DMS79 (cell line): Measurements from ENCODE around the gene KCNH2.
"Not testable (repeated sequence)": the region's sequence is repeated elsewhere in the genome, so short reads cannot be mapped to it uniquely, and the experiment has no call there.

Experiments used
- DNase-seq: peaks from one replicate; lab custom pipeline; 2025; lab: John Stamatoyannopoulos, UW

Gene KCNH2

GRCh38 chr7:150978126-150978789 is at the start of gene KCNH2:
Gene KCNH2, minus strand, starts transcription at chr7:150978321. Its CDS starts 408 bp downstream, at chr7:150977913.
- DNase-seq: peak; percentile 73

- DNase-seq: not testable (repeated sequence)
Observed at GRCh38 chr7:151027728-151028130, 49.6 kb upstream of the KCNH2 start.

- not testable (repeated sequence) for DNase-seq
Observed at GRCh38 chr7:151026771-151027727, 48.9 kb upstream of the KCNH2 start.

- DNase-seq: no peak
Observed at GRCh38 chr7:151025924-151026671, 48.0 kb upstream of the KCNH2 start.

GRCh38 chr7:151024435-151025056 is 46.4 kb upstream of the KCNH2 start, which contains the start of gene ATG9B:
Gene ATG9B, minus strand, starts transcription at chr7:151024494. Its CDS starts 71 bp downstream, at chr7:151024423.
- DNase-seq: no peak

GRCh38 chr7:151023232-151023631 is 45.1 kb upstream of the KCNH2 start:
- DNase-seq: no peak

- no peak for DNase-seq
Observed at GRCh38 chr7:151020231-151020630, 42.1 kb upstream of the KCNH2 start.

- DNase-seq: no peak
Observed at GRCh38 chr7:151019130-151019447, 41.0 kb upstream of the KCNH2 start.

- DNase-seq: no peak
Observed at GRCh38 chr7:151018421-151019129, 40.5 kb upstream of the KCNH2 start.

- DNase-seq: peak; percentile 36
Observed at GRCh38 chr7:151017953-151018420, 39.9 kb upstream of the KCNH2 start.

- DNase-seq: no peak
Observed at GRCh38 chr7:151017370-151017952, 39.3 kb upstream of the KCNH2 start.

- no peak for DNase-seq
Observed at GRCh38 chr7:151016942-151017341, 38.8 kb upstream of the KCNH2 start.

- no peak for DNase-seq
Observed at GRCh38 chr7:151016505-151016904, 38.4 kb upstream of the KCNH2 start.

GRCh38 chr7:151015967-151016366 is 37.8 kb upstream of the KCNH2 start:
- no peak for DNase-seq

- DNase-seq: no peak
Observed at GRCh38 chr7:151014950-151015349, 36.8 kb upstream of the KCNH2 start.

GRCh38 chr7:151013733-151014497 is 35.8 kb upstream of the KCNH2 start:
- DNase-seq: no peak

- no peak for DNase-seq
Observed at GRCh38 chr7:151013356-151013732, 35.2 kb upstream of the KCNH2 start.

GRCh38 chr7:151012911-151013347 is 34.8 kb upstream of the KCNH2 start:
- no peak for DNase-seq

- no peak for DNase-seq
Observed at GRCh38 chr7:151012031-151012692, 34.0 kb upstream of the KCNH2 start.
